SK-N-MC (cell line): ENCODE results near the gene HYAL2.

Experiments
- EZH2 ChIP-seq: fragments of 200-600 bp; sonication (generic); IDR thresholded peaks from one replicate; pipeline ENCODE4 v1.6.1; 2017; ENCODE audit warnings: antibody characterized with exemption
- POLR2AphosphoS5 ChIP-seq: IDR thresholded peaks from 2 replicates; pipeline ENCODE4 v1.6.1; 2012; ENCODE audit warnings: mild to moderate bottlenecking, low read depth, low read length, borderline replicate concordance

GRCh38 chr3:50371133-50371685 is 48.7 kb upstream of the HYAL2 start:
- TF ChIP-seq POLR2AphosphoS5 (no peak), EZH2 (no peak)
